ENCODE results near the gene PRTN3.
"Not testable (repeated sequence)": the region's sequence is repeated elsewhere in the genome, so short reads cannot be mapped to it uniquely, and the experiment has no call there.

PRTN3 gene

GRCh38 chr19:884420-885211, 43.8 kb downstream of the PRTN3 start:
- DNase-seq = no peak

- DNase-seq = no peak
Measured at GRCh38 chr19:885536-886224, 44.9 kb downstream of the PRTN3 start.

- no peak for DNase-seq
Measured at GRCh38 chr19:887072-887471, 46.3 kb downstream of the PRTN3 start.

- DNase-seq = no peak
Measured at GRCh38 chr19:887599-887998, 46.8 kb downstream of the PRTN3 start.

DNA sequence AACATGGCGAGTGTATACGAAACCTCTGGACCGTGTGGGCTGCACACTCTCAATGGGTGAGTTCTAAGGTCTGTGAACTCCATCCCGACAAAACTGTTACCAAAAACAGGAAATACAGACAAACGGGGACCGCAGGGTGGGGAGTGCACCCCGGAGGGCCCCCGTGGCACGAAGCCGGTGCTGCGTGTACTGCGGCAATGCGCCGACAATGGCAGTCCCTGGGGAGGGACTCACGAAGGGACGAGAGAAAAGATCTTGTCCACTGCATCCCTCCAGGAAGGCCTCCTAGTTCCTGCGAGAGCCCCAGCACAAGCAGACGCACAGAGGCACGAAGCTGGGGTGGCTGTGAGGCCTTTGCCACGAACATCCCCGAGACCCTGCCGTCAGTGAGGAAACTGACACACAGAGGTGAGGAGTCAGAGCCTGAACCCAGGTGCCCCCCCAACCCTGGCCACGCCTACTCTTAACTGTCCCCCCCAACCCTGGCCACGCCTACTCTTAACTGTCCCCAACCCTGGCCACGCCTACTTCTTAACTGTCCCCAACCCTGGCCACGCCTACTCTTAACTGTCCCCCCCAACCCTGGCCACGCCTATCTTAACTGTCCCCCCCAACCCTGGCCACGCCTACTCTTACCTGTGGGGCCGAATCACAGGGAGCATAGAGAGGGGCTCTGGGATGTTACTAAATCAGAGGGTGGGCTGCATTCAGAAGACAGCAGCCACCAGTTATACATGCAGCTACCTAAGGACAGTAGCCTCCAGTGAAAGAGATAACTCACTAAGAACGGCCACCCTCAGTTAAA, 48.0 kb downstream of the PRTN3 start:
- no peak for DNase-seq

GRCh38 chr19:889662-890295, 49.0 kb downstream of the PRTN3 start:
- DNase-seq = no peak

DNA sequence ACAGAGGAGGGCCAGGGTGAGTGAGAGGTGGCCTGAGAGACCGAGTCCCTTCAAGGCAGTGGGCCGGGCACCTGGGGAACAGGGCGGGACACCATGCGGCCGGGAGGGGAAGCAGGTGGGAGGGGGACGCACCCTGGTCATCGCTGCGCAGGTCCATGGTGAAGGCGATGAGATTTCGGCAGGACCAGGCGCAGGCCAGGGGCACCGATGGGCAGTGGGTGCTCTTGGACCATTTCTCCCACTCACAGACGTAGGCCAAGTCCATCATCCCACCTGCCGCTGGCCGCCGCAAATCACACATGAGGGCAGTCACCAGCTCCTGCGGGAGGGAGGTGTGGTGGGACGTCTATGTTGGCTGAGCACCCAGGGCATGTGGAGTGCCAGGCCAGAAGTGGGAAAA, 50.0 kb downstream of the PRTN3 start:
- no peak for DNase-seq

- DNase-seq = not testable (repeated sequence)
Measured at GRCh38 chr19:891421-892200, 50.8 kb downstream of the PRTN3 start.

- no peak for DNase-seq
Measured at GRCh38 chr19:892243-892893, 51.6 kb downstream of the PRTN3 start.

GRCh38 chr19:892894-893689, 52.3 kb downstream of the PRTN3 start, which contains the start of the genes MED16 and RNU6-9:
TSS of gene MED16 (minus strand) at chr19:893187. CDS start at chr19:891131, 2,056 bp downstream.
TSS of gene RNU6-9 (plus strand) at chr19:893484.
- DNase-seq = peak; percentile 77

DNA sequence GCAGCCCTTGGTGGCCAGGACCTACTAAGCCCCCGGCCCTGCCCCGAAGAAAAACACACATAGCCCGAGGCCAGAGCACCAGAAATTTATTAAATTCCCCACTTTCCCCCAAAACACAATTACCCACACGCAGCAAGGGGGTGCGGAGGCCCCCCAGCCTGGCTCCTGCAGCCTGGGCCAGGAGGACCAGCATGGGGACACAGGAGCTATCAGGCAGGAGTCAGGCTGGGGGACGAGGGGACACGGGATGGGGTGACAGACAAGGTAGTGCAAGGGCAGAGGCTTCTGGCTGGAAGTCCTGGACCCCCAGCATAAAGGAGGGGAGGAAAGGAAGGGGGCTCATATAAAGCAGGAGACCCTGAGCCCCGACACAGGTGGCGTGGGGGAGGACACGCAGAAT, 55.6 kb downstream of the PRTN3 start:
- no peak for DNase-seq

DNA sequence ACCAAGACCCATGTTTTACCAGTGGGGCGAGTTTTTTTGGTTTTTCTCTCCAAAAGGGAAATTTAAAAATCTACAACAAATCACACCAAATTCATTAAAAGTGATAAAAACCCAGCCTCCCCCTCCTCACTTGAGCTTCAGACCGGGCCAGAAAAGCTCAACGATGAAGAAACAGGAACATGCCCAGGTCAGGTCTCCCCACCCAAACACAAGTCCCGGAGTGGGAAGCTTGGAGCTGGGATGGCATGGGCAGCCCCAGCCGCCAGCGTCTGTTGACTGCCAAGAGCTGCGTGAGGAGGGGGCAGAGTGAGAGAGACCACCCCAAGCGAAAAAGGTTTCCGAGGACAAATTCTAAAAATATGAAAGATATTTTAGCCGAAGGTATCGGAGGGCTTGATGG, 56.2 kb downstream of the PRTN3 start:
- DNase-seq = no peak

DNA sequence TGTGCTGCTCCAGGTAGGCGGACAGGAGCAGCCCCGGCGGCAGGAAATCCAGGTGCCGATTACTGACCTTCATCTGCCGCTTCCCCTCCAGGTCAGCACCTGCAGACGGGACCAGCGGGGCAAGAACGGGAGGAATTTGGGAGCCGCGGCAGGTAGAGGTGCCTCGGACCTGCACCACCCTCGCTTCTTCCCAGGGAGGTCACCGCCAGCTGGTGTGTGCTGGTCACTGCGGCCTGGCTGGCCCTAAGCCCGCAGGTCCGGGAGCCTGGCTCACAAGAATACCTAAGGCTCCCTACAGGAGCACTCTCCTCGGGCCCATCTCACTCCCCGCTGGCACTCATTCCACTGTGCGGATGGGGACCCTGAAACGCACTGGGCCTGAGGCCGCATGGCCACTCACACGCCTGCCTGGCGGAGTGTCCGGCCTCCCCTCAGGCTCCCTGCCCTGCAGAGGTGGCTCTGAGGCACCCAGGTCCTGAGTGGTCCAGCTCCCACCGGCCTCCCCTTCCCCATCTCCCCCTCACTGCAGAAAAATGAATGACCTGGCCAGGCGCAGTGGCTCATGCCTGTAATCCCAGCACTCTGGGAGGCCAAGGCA, 56.7 kb downstream of the PRTN3 start:
- DNase-seq = no peak

Measured in DMS 273 treated with DMSO at 0.1 percent for 48 hours (cell line).